Activated CD8-positive, alpha-beta memory T cell treated with anti-CD3 and anti-CD28 coated beads for 24 hours (primary cell): ENCODE results near the gene MRGPRX3.

ENCODE experiments used
- DNase-seq: peaks from one replicate; pipeline ENCODE4 v3.0.0-alpha.2; 2020

Gene MRGPRX3

GRCh38 chr11:18171377-18172000, 39.1 kb downstream of the MRGPRX3 start:
- no peak for DNase-seq

- DNase-seq = no peak
Observed at GRCh38 chr11:18172666-18173065, 40.3 kb downstream of the MRGPRX3 start, which contains the start of gene MRGPRX4. Gene MRGPRX4 (plus strand): TSS chr11:18172837. CDS start chr11:18173257, 420 bp downstream.

GRCh38 chr11:18173225-18173866, 41.0 kb downstream of the MRGPRX3 start:
- DNase-seq = no peak
